ENCODE data around the gene ZNF226. TPM values are rescaled to one million over a fixed set of nuclear protein-coding genes. Genes with fewer than 3 reads are reported as not detected.
A peak's percentile ranks its signal among the peaks of the same experiment; 100 is the strongest.

The ZNF226 gene
- total and polyA plus RNA-seq, 9 of the 15 experiments (the other 6 are each of a cell fraction or from before 2014, with no cell fraction given): 6.2 to 19.4 (median 9.3) TPM

DNA sequence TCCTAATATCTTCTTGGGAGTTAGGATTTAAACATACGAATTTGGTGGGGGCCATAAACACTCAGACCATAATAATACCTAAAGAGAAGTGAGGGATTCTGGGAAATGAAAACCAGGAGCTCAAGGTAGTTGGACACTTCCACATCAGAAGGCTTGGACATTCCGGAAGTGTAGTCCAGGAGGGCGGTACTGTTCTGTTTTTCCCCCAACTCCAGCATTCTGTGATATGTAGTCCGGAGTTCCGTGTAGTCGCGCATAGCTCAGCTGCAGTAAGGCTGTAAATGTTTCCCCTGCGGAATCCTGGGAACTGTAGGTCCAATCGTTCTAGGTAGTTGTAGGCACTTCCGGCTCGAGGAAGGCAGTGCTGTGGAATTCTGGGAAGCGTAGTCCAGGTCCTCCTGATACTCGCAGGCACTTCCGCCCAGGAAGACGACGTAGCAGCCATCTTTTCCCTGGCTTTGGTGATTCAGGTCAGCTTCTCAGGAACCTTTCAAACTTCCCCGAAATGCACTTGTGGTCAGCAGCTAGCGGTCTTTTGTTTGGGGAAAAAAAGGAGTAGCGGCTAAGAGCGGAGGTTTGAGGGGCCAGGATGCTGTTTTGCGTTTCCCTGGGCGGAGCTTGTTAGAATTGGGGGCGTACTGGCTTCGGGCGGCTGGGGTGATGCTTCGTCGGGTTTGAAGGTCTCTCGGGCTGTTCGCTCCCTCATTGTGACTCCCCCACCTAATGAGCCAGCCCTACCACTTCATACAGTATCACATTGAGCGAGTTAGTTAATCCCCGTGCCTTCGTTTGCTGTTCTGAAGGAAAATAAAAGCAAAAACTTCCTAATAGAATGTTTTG lies at the start of gene ZNF226 (continued):
- no peak for TF ChIP-seq CBX2 (IDR thresholded peaks at IDR 0.05; ENCODE audit: insufficient read depth, low read length, poor library complexity, severe bottlenecking)
- TF ChIP-seq, protein P1, sequence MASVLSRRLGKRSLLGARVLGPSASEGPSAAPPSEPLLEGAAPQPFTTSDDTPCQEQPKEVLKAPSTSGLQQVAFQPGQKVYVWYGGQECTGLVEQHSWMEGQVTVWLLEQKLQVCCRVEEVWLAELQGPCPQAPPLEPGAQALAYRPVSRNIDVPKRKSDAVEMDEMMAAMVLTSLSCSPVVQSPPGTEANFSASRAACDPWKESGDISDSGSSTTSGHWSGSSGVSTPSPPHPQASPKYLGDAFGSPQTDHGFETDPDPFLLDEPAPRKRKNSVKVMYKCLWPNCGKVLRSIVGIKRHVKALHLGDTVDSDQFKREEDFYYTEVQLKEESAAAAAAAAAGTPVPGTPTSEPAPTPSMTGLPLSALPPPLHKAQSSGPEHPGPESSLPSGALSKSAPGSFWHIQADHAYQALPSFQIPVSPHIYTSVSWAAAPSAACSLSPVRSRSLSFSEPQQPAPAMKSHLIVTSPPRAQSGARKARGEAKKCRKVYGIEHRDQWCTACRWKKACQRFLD (CRISPR knock-in tag; IDR thresholded peaks at IDR 0.05): peak; percentile 95
- no peak for TF ChIP-seq FOS (IDR thresholded peaks at IDR 0.05; ENCODE audit: extremely low read depth, insufficient read length)
- TF ChIP-seq ILF3 (IDR thresholded peaks at IDR 0.05; ENCODE audit: borderline replicate concordance): no peak
- no peak for TF ChIP-seq RHOXF2B (CRISPR knock-in tag; conservative IDR thresholded peaks at IDR 0.05)
- TF ChIP-seq NR2C2 (CRISPR knock-in tag; IDR thresholded peaks at IDR 0.05): 0 out of 2 replicates have a peak, but pooled peaks have one; percentile 62
- peak; percentile 94 for TF ChIP-seq NR2C2 (tag; IDR thresholded peaks at IDR 0.05)
- TF ChIP-seq, protein P2, sequence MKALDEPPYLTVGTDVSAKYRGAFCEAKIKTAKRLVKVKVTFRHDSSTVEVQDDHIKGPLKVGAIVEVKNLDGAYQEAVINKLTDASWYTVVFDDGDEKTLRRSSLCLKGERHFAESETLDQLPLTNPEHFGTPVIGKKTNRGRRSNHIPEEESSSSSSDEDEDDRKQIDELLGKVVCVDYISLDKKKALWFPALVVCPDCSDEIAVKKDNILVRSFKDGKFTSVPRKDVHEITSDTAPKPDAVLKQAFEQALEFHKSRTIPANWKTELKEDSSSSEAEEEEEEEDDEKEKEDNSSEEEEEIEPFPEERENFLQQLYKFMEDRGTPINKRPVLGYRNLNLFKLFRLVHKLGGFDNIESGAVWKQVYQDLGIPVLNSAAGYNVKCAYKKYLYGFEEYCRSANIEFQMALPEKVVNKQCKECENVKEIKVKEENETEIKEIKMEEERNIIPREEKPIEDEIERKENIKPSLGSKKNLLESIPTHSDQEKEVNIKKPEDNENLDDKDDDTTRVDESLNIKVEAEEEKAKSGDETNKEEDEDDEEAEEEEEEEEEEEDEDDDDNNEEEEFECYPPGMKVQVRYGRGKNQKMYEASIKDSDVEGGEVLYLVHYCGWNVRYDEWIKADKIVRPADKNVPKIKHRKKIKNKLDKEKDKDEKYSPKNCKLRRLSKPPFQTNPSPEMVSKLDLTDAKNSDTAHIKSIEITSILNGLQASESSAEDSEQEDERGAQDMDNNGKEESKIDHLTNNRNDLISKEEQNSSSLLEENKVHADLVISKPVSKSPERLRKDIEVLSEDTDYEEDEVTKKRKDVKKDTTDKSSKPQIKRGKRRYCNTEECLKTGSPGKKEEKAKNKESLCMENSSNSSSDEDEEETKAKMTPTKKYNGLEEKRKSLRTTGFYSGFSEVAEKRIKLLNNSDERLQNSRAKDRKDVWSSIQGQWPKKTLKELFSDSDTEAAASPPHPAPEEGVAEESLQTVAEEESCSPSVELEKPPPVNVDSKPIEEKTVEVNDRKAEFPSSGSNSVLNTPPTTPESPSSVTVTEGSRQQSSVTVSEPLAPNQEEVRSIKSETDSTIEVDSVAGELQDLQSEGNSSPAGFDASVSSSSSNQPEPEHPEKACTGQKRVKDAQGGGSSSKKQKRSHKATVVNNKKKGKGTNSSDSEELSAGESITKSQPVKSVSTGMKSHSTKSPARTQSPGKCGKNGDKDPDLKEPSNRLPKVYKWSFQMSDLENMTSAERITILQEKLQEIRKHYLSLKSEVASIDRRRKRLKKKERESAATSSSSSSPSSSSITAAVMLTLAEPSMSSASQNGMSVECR (CRISPR knock-in tag; IDR thresholded peaks at IDR 0.05): no peak
- TF ChIP-seq ZNF717 (CRISPR knock-in tag; IDR thresholded peaks at IDR 0.05): no peak
- peak; percentile 64; the same call in 1 of the 2 replicates for TF ChIP-seq ELF4 (CRISPR knock-in tag; IDR thresholded peaks at IDR 0.05)
- no peak for TF ChIP-seq TSC22D4 (tag; IDR thresholded peaks at IDR 0.05)
- peak; percentile 29 for TF ChIP-seq TBP (optimal IDR thresholded peaks at IDR 0.05; ENCODE audit: low read depth, low read length)
- TF ChIP-seq ZBTB17 (CRISPR knock-in tag; IDR thresholded peaks at IDR 0.05): no peak
- TF ChIP-seq ZNF740 (CRISPR knock-in tag; IDR thresholded peaks at IDR 0.05): no peak
- TF ChIP-seq ZNF740 (tag; IDR thresholded peaks at IDR 0.05): no peak
- no peak for TF ChIP-seq ZKSCAN8 (CRISPR knock-in tag; IDR thresholded peaks at IDR 0.05)
- TF ChIP-seq ZNF445 (CRISPR knock-in tag; IDR thresholded peaks at IDR 0.05; ENCODE audit: low read depth): no peak
- peak; percentile 91 for TF ChIP-seq SPI1 (IDR thresholded peaks at IDR 0.05; ENCODE audit: borderline replicate concordance, low read depth, low read length)
- no peak for TF ChIP-seq PTTG1 (tag; IDR thresholded peaks at IDR 0.05; ENCODE audit: low read depth)
- no peak for TF ChIP-seq SP1 (CRISPR knock-in tag; IDR thresholded peaks at IDR 0.05)
- TF ChIP-seq TCF7L2 (IDR thresholded peaks at IDR 0.05; ENCODE audit: low read depth, low read length): no peak; the same call in none of the 2 replicates
- no peak for TF ChIP-seq XRCC5 (IDR thresholded peaks at IDR 0.05; ENCODE audit: low read depth, low read length)
- no peak for TF ChIP-seq NFIC (IDR thresholded peaks at IDR 0.05)
